Endothelial cell of umbilical vein (primary cell): ENCODE results near the gene LRRC8A. TPM values are rescaled to one million over a fixed set of nuclear protein-coding genes. Genes with fewer than 3 reads are reported as not detected.

Experiments used
- BruUV-seq: library from RNA; stranded (reverse); fragments of 400-500 nt; replicated peaks from 2 replicates; lab custom pipeline; 2021; lab: Mats Ljungman, UMichigan
- CTCF ChIA-PET: fragments of 300-600, 350-600 bp; sonication (Branson Sonifier 250); formaldehyde crosslinking; loops from one replicate; lab custom pipeline; 2021; ENCODE audit warnings: antibody characterized with exemption, inconsistent platforms; lab: Charles Lee
- POLR2A ChIA-PET: fragments of 300-600, 350-600 bp; sonication (Branson Sonifier 250); formaldehyde crosslinking; loops from one replicate; lab custom pipeline; 2021; ENCODE audit warnings: antibody characterized with exemption, inconsistent platforms; lab: Charles Lee
- DNase-seq: peaks from one replicate; pipeline ENCODE4 v3.0.0-alpha.2; 2011; ENCODE audit warnings: low read depth, low spot score
- FAIRE-seq: peaks from 2 replicates; lab custom pipeline; 2011; peaks lifted over from hg19 to GRCh38; lab: Jason Lieb, UNC
- H2AFZ ChIP-seq: 2 replicates; pipeline ENCODE4 v1.6.0; 2012; ENCODE audit warnings: low read depth, low read length, control low read depth, inconsistent platforms
- H3K27ac ChIP-seq: 2 replicates; pipeline ENCODE4 v1.5.1; 2011; ENCODE audit warnings: low read depth, mild to moderate bottlenecking, control low read depth, low read length, moderate library complexity; ENCODE audit not compliant: insufficient read depth
- H3K27me3 ChIP-seq, 2 experiments: 2 replicates each; pipeline versions ENCODE4 v1.6.0 to v1.6.1; 2011; ENCODE audit warnings: low read length in 2 of 2, mixed read lengths in 1 of 2; ENCODE audit not compliant: control insufficient read depth in 2 of 2, insufficient read depth in 2 of 2
- H3K36me3 ChIP-seq, 2 experiments: 2 replicates in 1 of 2; 3 replicates in 1 of 2; pipeline ENCODE4 v1.5.1; 2011; ENCODE audit warnings: low read length in 2 of 2, mild to moderate bottlenecking in 1 of 2, moderate library complexity in 1 of 2; ENCODE audit not compliant: control insufficient read depth in 2 of 2, insufficient read depth in 2 of 2; ENCODE audit errors: extremely low read depth in 1 of 2
- H3K4me1 ChIP-seq: 3 replicates; pipeline ENCODE4 v1.5.1; 2011; ENCODE audit warnings: mild to moderate bottlenecking, low read length; ENCODE audit not compliant: control insufficient read depth, insufficient read depth; ENCODE audit errors: extremely low read depth
- H3K4me2 ChIP-seq: 2 replicates; pipeline ENCODE4 v1.6.1; 2011; ENCODE audit warnings: low read length, control low read depth, mixed read lengths; ENCODE audit not compliant: insufficient read depth
- H3K4me3 ChIP-seq, 3 experiments: fragments of 200-600 bp in 1 of 3; sonication (generic), shearing (Covaris generic) in 1 of 3; replicated peaks in 1 of 3; 2 replicates each; pipeline ENCODE4 v1.5.1; 2011 to 2016; ENCODE audit warnings: control low read depth in 3 of 3, low read length in 3 of 3, mild to moderate bottlenecking in 2 of 3, inconsistent platforms in 1 of 3, low read depth in 1 of 3, moderate library complexity in 1 of 3; ENCODE audit not compliant: insufficient read depth in 1 of 3
- H3K79me2 ChIP-seq: 2 replicates; pipeline ENCODE4 v1.6.0; 2012; ENCODE audit warnings: low read length, inconsistent platforms; ENCODE audit not compliant: control insufficient read depth, insufficient read depth
- H3K9ac ChIP-seq: replicated peaks from 2 replicates; pipeline ENCODE3; 2011; ENCODE audit warnings: low read length, control low read depth; ENCODE audit not compliant: insufficient read depth; ENCODE audit errors: extremely low read depth
- H3K9me1 ChIP-seq: replicated peaks from 3 replicates; pipeline ENCODE4 v1.6.0; 2011; ENCODE audit warnings: mild to moderate bottlenecking, low read length; ENCODE audit not compliant: control insufficient read depth, insufficient read depth; ENCODE audit errors: extremely low read depth
- H3K9me3 ChIP-seq: replicated peaks from 2 replicates; pipeline ENCODE4 v1.5.1; 2012; ENCODE audit warnings: low read length, inconsistent platforms; ENCODE audit not compliant: control insufficient read depth, insufficient read depth
- H4K20me1 ChIP-seq: replicated peaks from 2 replicates; pipeline ENCODE3; 2011; ENCODE audit warnings: mild to moderate bottlenecking, low read length; ENCODE audit not compliant: control insufficient read depth, insufficient read depth; ENCODE audit errors: extremely low read depth
- CTCF ChIP-seq, 2 donors: IDR thresholded peaks; 1 replicate in 1 of 2; 2 replicates in 1 of 2; pipeline ENCODE4 v1.5.1; 2011; ENCODE audit warnings: low read length in 2 of 2, mild to moderate bottlenecking in 2 of 2, moderate library complexity in 2 of 2, control low read depth in 1 of 2, inconsistent platforms in 1 of 2, low read depth in 1 of 2; ENCODE audit not compliant: insufficient read depth in 1 of 2; ENCODE audit errors: extremely low read depth in 1 of 2
- EZH2 ChIP-seq: IDR thresholded peaks from 2 replicates; pipeline ENCODE4 v1.6.1; 2012; ENCODE audit warnings: borderline replicate concordance, low read depth, mild to moderate bottlenecking, moderate library complexity, low read length, inconsistent platforms; ENCODE audit not compliant: severe bottlenecking
- FOS ChIP-seq: IDR thresholded peaks from 2 replicates; pipeline ENCODE4 v1.6.1; 2011; ENCODE audit warnings: mild to moderate bottlenecking, low read length, moderate library complexity, borderline replicate concordance; ENCODE audit not compliant: insufficient read depth
- GATA2 ChIP-seq: IDR thresholded peaks from 2 replicates; pipeline ENCODE4 v1.7.0; 2011; ENCODE audit warnings: low read depth, mild to moderate bottlenecking, moderate library complexity, mixed read lengths, low read length; ENCODE audit not compliant: insufficient read length, insufficient read depth
- JUN ChIP-seq: IDR thresholded peaks from 2 replicates; pipeline ENCODE4 v1.6.1; 2011; ENCODE audit warnings: borderline replicate concordance, low read depth; ENCODE audit not compliant: insufficient read length, insufficient read depth
- MAX ChIP-seq: IDR thresholded peaks from 2 replicates; pipeline ENCODE4 v1.6.1; 2011; ENCODE audit not compliant: insufficient read depth, insufficient read length
- MYC ChIP-seq: IDR thresholded peaks from one replicate; pipeline ENCODE4 v1.6.1; 2011; ENCODE audit warnings: mild to moderate bottlenecking, low read depth, low read length
- POLR2A ChIP-seq: IDR thresholded peaks from 2 replicates; pipeline ENCODE4 v1.6.1; 2012; ENCODE audit warnings: low read depth, mild to moderate bottlenecking, control low read depth, low read length
- POLR2AphosphoS5 ChIP-seq: IDR thresholded peaks from 2 replicates; pipeline ENCODE4 v1.6.1; 2012; ENCODE audit warnings: low read depth, mild to moderate bottlenecking, control low read depth, low read length, moderate library complexity; ENCODE audit not compliant: insufficient read depth
- dilution Hi-C: fragments of 300-500 bp; cut with MboI; formaldehyde crosslinking; loops from one replicate; pipeline ENCODE4 v1.15.0; 2019; ENCODE audit warnings: low sequenced_read_pairs; ENCODE audit not compliant: extremely low pct_ligation_motif_present
- intact Hi-C: fragments of 100-400 bp; cut with micrococcal nuclease; formaldehyde crosslinking; loops from one replicate; pipeline ENCODE4 v1.10.0; 2022
- polyA plus RNA-seq, 4 experiments: library from polyadenylated mRNA; depleted of rRNA in 3 of 4; stranded (reverse) in 3 of 4; unstranded in 1 of 4; fragments of >200 nt; gene quantifications; 2 replicates each; pipeline versions ENCODE4 v1.2.1 to v1.2.3, GENCODE V29; 2011 to 2012; ENCODE audit warnings: missing spikeins in 1 of 4
- total RNA-seq: library from RNA; stranded (reverse); gene quantifications from 2 replicates; pipeline ENCODE4 v1.2.3, GENCODE V29; 2021

LRRC8A gene
- total and polyA plus RNA-seq, 2 donors (not counting 3 experiments of a cell fraction or from before 2014, with no cell fraction given), result 99.6 to 129 TPM

GRCh38 chr9:128899566-128900322 is 17.8 kb downstream of the LRRC8A start:
- DNase-seq (no peak), FAIRE-seq (peak; percentile 75)
- ChIA-PET POLR2A (no interaction called here), CTCF (interaction anchor here (1.4 kb wide), 1 partner anchor 57 kb away, joined by 3 read pairs; no protein-coding TSS in a partner anchor)
- Histone ChIP-seq H3K9me1 (no peaks in the 10 kb centered on the region), H3K79me2 (peaks cover 90% of the 10 kb centered on the region), H2AFZ (no peak overlapping the region), H3K27ac (no peak overlapping the region), H3K4me3 (no peak overlapping the region), H3K9me3 (no peaks in the 10 kb centered on the region), H3K36me3 (peaks cover 18 to 19% of the 10 kb centered on the region in 2 experiments), H3K4me1 (peaks cover 7% of the 10 kb centered on the region), H3K9ac (no peak overlapping the region), H3K27me3 (no peaks in the 10 kb centered on the region), H4K20me1 (no peaks in the 10 kb centered on the region), H3K4me2 (no peak overlapping the region)
- dilution Hi-C loops (no loop called here), intact Hi-C loops (no loop called here)
- BruUV-seq, result no TSS peak
- TF ChIP-seq GATA2 (no peak), MAX (no peak), POLR2AphosphoS5 (no peak), POLR2A (no peak), CTCF (IDR thresholded peaks at IDR 0.05; ENCODE audit: extremely low read depth in 1 of 2, insufficient read depth in 1 of 2, low read depth in 1 of 2, low read length in 2 of 2) (no peak), FOS (no peak), JUN (no peak), EZH2 (no peak), MYC (no peak)
